Measurements from ENCODE around the gene MYOCD. TPM values are rescaled to one million over a fixed set of nuclear protein-coding genes. Genes with fewer than 3 reads are reported as not detected.

The MYOCD gene
- total and polyA plus RNA-seq, 2 of the 13 experiments (the other 11 are each of a cell fraction or from before 2014, with no cell fraction given): not detected

- ATAC-seq: no peak
- H3K36me3 ChIP-seq (replicated peaks in 1 of 2; ENCODE audit: control insufficient read depth in 1 of 2, insufficient read depth in 2 of 2, low read length in 2 of 2): no peaks in the 10 kb centered on the region
- CTCF ChIA-PET (ENCODE audit: low intra/inter-chr PET ratio, low total read pairs): no interaction called here
- TF ChIP-seq NFRKB (IDR thresholded peaks at IDR 0.05) (no peak), ZFAT (CRISPR knock-in tag; conservative IDR thresholded peaks at IDR 0.05) (no peak), CEBPG (CRISPR knock-in tag; IDR thresholded peaks at IDR 0.05) (no peak), HMGXB4 (CRISPR knock-in tag; IDR thresholded peaks at IDR 0.05; ENCODE audit: borderline replicate concordance in 1 of 2, low read depth in 1 of 2) (no peak), HINFP (CRISPR knock-in tag; IDR thresholded peaks at IDR 0.05; ENCODE audit: low read depth) (no peak), ZNF343 (CRISPR knock-in tag; IDR thresholded peaks at IDR 0.05) (no peak), KLF9 (CRISPR knock-in tag; IDR thresholded peaks at IDR 0.05; ENCODE audit: low read depth) (no peak), ZNF576 (CRISPR knock-in tag; IDR thresholded peaks at IDR 0.05) (no peak), E2F1 (CRISPR knock-in tag; IDR thresholded peaks at IDR 0.05) (no peak), ZGPAT (CRISPR knock-in tag; IDR thresholded peaks at IDR 0.05) (no peak), ZNF704 (CRISPR knock-in tag; IDR thresholded peaks at IDR 0.05; ENCODE audit: borderline replicate concordance) (no peak), KMT2A (CRISPR knock-in tag; IDR thresholded peaks at IDR 0.05) (no peak), ZNF530 (CRISPR knock-in tag; IDR thresholded peaks at IDR 0.05; ENCODE audit: low read depth) (no peak), RBFOX2 (IDR thresholded peaks at IDR 0.05; ENCODE audit: low read depth, low read length) (no peak), HOXA9 (CRISPR knock-in tag; IDR thresholded peaks at IDR 0.05; ENCODE audit: borderline replicate concordance) (no peak), PBX3 (CRISPR knock-in tag; IDR thresholded peaks at IDR 0.05; ENCODE audit: borderline replicate concordance) (no peak)
These were observed 18.8 kb upstream of the MYOCD start for GRCh38 chr17:12646761-12647422.

More at GRCh38 chr17:12646761-12647422, 18.8 kb upstream of the MYOCD start:
- no TSS peak for BruUV-seq (replicated peaks)
- no peak for FAIRE-seq
- no peaks in the 10 kb centered on the region for H3K9me3 ChIP-seq (ENCODE audit: low read length)
- H3K4me2 ChIP-seq (ENCODE audit: low read depth, low read length): no peak overlapping the region
- peaks cover 0 to 8% of the 10 kb centered on the region in 2 experiments; a peak in 2 of 5 replicates for H3K27me3 ChIP-seq (ENCODE audit: control insufficient read depth in 1 of 2, insufficient read depth in 2 of 2, low read length in 2 of 2)
- no peak overlapping the region for H3K4me3 ChIP-seq (replicated peaks in 1 of 3; ENCODE audit: insufficient read depth in 1 of 3, low read depth in 2 of 3, low read length in 3 of 3)
- H3K9ac ChIP-seq (ENCODE audit: insufficient read depth, low read depth, low read length): no peak overlapping the region
- no peaks in the 10 kb centered on the region for H3K79me2 ChIP-seq (ENCODE audit: insufficient read depth, low read length)
- 0 out of 2 replicates have a peak, but pooled peaks cover 4% of the 10 kb centered on the region for H3K4me1 ChIP-seq (ENCODE audit: insufficient read depth, low read length)
- intact Hi-C loops (cut with micrococcal nuclease; ENCODE audit: unreplicated experiment): no loop called here
- no peak overlapping the region for H2AFZ ChIP-seq (ENCODE audit: low read length)
- DNase-seq (ENCODE audit: low spot score): no peak
- H4K20me1 ChIP-seq (ENCODE audit: insufficient read depth, low read length): no peaks in the 10 kb centered on the region
- POLR2A ChIA-PET: no interaction called here
- 19% methylated on average over 5 of the region's 6 CpGs for WGBS (ENCODE audit: low lambda C conversion rate)
- in situ Hi-C loops (cut with HindIII; ENCODE audit: extremely low pct_ligation_motif_present, low pct_unique_long_range_greater_than_20kb): no loop called here
- no peak overlapping the region for H3K27ac ChIP-seq (ENCODE audit: extremely low read length, insufficient read depth, low read length)

Measured in HepG2 (cell line).